Measurements from ENCODE around the gene CACNA1B. TPM values are rescaled to one million over a fixed set of nuclear protein-coding genes. Genes with fewer than 3 reads are reported as not detected.

The CACNA1B gene
- total RNA-seq, 1 donor from 2014 or later = not detected

DNA sequence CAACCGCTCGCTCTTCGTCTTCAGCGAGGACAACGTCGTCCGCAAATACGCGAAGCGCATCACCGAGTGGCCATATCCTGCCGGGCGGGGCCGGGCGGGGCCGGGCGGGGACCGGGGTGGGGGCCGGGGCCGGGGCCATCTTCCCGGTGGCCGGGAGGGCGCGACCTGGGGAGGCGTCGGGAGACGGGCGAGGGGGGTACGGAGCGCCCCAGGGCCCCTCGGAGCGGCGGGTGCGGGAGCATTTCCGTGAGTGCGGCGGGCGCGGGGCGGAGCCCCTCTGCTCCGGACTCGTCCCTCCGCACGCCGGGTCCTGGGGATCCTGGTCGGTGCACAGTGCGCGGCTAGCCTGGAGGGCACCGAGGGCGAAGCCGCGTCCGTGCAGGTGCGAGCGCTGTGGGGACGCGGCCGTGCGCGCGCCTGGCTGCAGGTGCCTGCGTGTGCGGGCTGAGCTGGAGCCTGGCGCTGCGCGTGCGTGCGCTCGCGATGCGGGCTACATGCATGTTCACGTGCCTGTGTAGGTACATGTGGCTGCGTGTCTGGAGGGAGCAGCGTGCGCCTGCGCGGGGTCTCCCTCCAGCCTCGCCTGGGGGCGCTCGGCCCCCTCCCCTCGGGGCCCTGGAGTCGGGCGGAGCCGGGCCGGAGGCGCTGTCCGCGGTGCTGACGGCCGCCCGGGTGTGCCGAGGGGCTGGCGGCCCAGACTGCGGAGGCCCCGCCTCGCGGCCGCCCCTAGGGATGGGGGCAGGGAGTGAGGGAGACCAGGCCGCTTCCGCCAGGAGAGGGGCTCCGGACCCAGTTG lies 762 bp downstream of the CACNA1B start:
- Histone ChIP-seq H3K4me3 (ENCODE audit: low read depth, low read length) (peak overlapping the region; percentile 8), H3K27me3 (ENCODE audit: control insufficient read depth, insufficient read depth, low read length) (peaks cover 2% of the 10 kb centered on the region), H3K36me3 (ENCODE audit: control insufficient read depth, insufficient read depth, low read length) (no peaks in the 10 kb centered on the region)
- DNase-seq (ENCODE audit: low read depth) (no peak), FAIRE-seq (no peak)
- TF ChIP-seq, protein P1, sequence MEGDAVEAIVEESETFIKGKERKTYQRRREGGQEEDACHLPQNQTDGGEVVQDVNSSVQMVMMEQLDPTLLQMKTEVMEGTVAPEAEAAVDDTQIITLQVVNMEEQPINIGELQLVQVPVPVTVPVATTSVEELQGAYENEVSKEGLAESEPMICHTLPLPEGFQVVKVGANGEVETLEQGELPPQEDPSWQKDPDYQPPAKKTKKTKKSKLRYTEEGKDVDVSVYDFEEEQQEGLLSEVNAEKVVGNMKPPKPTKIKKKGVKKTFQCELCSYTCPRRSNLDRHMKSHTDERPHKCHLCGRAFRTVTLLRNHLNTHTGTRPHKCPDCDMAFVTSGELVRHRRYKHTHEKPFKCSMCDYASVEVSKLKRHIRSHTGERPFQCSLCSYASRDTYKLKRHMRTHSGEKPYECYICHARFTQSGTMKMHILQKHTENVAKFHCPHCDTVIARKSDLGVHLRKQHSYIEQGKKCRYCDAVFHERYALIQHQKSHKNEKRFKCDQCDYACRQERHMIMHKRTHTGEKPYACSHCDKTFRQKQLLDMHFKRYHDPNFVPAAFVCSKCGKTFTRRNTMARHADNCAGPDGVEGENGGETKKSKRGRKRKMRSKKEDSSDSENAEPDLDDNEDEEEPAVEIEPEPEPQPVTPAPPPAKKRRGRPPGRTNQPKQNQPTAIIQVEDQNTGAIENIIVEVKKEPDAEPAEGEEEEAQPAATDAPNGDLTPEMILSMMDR (IDR thresholded peaks at IDR 0.05; ENCODE audit: insufficient read depth, low read length, severe bottlenecking) = no peak

DNA sequence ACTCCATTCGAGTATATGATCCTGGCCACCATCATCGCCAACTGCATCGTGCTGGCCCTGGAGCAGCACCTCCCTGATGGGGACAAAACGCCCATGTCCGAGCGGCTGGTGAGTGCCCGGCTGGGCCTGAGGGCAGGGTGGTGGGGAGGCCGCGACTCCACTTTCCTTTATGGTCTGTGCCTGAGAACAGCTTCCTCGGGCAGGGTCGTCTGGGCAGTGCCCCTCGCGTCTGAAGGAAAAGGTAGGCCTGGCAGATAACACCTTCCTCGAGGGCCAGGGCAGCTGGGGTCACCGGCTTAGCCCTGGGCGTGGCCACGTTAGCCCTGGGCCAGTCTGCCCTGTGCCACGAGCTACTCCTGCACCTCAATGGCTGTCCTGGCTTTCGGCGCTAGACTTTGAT lies 1.5 kb downstream of the CACNA1B start:
- no peak for DNase-seq (ENCODE audit: low read depth)
- H3K36me3 ChIP-seq (ENCODE audit: control insufficient read depth, insufficient read depth, low read length) = no peaks in the 10 kb centered on the region
- no peak overlapping the region for H3K4me3 ChIP-seq (ENCODE audit: low read depth, low read length)
- TF ChIP-seq, protein P1 (IDR thresholded peaks at IDR 0.05; ENCODE audit: insufficient read depth, low read length, severe bottlenecking) = no peak
- no peak for FAIRE-seq
- H3K27me3 ChIP-seq (ENCODE audit: control insufficient read depth, insufficient read depth, low read length) = peaks cover 2% of the 10 kb centered on the region

DNA sequence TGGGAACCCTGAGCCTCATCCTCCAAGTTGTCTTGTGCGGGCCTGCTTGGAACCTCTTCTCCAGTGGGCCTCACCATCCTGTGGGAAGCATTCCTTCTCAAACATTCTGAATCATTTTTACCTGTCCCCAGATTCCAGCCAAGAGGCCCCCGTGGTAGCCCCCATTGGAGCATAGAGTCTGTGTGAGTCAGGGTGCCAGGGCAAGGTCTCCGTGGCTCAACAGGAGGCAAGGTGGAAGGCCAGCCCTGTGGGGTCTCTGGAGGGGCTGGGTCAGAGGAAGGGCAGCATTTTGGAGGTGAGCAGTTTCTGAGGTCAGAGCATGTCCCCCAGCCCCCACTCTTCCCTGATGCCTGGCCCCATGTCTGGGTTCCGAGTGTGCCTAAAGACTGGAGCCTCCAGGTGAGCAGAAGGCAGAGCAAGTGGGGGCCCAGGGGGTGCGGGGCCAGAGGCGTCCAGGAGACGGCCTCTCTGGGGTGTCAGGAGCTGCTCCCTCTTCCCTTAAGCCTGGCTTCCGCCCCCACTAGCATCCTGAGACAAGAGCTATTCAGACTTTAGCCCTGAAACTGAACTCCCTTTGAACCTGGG lies 2.1 kb downstream of the CACNA1B start:
- FAIRE-seq = no peak
- no peaks in the 10 kb centered on the region for H3K36me3 ChIP-seq (ENCODE audit: control insufficient read depth, insufficient read depth, low read length)
- peaks cover 2% of the 10 kb centered on the region for H3K27me3 ChIP-seq (ENCODE audit: control insufficient read depth, insufficient read depth, low read length)
- TF ChIP-seq, protein P1 (IDR thresholded peaks at IDR 0.05; ENCODE audit: insufficient read depth, low read length, severe bottlenecking) = no peak
- DNase-seq (ENCODE audit: low read depth) = no peak
- no peak overlapping the region for H3K4me3 ChIP-seq (ENCODE audit: low read depth, low read length)

DNA sequence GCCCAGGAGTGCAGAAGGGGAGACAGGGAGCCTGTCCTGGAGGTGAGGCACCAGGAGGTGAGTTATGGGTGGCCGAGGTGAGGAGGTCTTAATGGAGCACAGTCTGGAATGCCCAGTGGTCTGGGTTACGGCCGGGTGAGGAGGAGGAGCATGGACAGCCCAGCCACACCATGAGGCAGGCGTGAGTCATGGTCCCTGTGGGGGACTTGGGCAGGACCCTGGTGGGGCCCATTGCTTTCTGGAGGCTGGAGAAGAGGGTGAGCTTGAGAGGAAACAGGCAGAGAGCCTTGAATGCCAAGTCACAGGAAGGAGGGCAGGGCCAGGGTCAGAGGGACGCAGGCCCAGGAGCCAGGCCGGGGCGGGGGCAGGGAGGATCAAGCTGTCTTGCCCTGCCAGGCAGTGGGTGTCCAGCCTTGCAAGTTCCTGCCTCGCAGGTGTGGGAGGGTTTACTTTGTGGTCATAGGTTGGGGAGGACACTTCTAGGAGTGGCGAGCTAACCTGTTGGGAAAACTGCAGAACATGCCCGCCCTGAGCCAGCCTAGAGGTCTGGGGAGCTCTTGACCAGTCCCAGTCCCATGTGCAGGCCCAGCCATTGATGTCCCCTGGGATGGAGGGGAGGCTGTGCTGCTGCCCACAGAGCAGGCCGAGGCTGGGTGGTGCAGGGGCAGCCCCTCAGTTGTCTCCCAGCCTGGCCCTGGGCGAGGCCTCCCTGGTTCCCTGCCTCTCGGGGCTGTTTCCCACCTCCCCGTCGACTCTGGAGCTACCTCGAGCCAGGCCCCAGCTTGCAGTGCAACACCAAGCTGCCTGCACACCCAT lies 2.8 kb downstream of the CACNA1B start:
- Histone ChIP-seq H3K4me3 (ENCODE audit: low read depth, low read length) (no peak overlapping the region), H3K36me3 (ENCODE audit: control insufficient read depth, insufficient read depth, low read length) (no peaks in the 10 kb centered on the region), H3K27me3 (ENCODE audit: control insufficient read depth, insufficient read depth, low read length) (peaks cover 2% of the 10 kb centered on the region)
- no peak for DNase-seq (ENCODE audit: low read depth)
- FAIRE-seq = no peak
- TF ChIP-seq, protein P1 (IDR thresholded peaks at IDR 0.05; ENCODE audit: insufficient read depth, low read length, severe bottlenecking) = no peak

GRCh38 chr9:137880976-137881530 lies 3.5 kb downstream of the CACNA1B start:
- Histone ChIP-seq H3K27me3 (ENCODE audit: control insufficient read depth, insufficient read depth, low read length) (peaks cover 2% of the 10 kb centered on the region), H3K4me3 (ENCODE audit: low read depth, low read length) (no peak overlapping the region), H3K36me3 (ENCODE audit: control insufficient read depth, insufficient read depth, low read length) (no peaks in the 10 kb centered on the region)
- TF ChIP-seq, protein P1 (IDR thresholded peaks at IDR 0.05; ENCODE audit: insufficient read depth, low read length, severe bottlenecking) = no peak
- DNase-seq (ENCODE audit: low read depth) (no peak), FAIRE-seq (no peak)

Measured in bronchial epithelial cell (primary cell).